GM19193 (cell line): ENCODE data around the gene NRCAM.

Source experiments
- POLR2A ChIP-seq: IDR thresholded peaks from 4 replicates; pipeline ENCODE4 v1.6.1; 2011; ENCODE audit not compliant: insufficient read depth, insufficient read length; ENCODE audit errors: extremely low read depth

NRCAM gene

DNA sequence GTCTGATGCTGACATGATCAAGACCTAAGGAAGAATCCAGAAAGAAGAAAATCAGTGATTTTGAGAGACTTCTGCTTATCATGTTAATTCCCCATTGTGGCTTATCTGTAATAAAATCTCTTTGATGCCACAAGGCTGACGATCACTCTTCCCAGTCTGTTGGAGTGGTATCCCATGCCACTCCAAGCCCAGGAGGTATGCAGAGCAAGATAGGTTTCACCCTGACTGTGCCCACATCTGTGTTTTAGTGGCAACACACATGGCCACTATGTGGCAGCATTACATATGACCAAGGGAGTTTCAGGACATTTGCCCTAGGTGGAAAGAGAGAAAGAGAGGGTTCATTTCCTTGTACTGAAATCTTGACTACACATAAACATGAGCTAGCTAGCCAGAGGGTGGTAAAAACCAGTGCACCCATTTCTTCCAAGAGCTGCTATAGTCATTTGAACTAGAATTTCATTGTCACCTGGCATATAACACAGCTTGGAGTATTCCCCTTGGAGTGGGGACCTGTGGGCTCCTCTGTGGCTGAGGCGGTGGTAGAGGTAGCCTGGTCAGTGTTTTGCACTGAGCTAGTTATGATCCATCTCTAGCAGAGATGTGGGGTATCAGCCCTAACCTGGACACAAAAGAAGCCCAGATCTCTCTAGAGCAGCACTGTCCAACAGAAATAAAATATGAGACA, 346.9 kb downstream of the NRCAM start:
- no peak for TF ChIP-seq POLR2A

DNA sequence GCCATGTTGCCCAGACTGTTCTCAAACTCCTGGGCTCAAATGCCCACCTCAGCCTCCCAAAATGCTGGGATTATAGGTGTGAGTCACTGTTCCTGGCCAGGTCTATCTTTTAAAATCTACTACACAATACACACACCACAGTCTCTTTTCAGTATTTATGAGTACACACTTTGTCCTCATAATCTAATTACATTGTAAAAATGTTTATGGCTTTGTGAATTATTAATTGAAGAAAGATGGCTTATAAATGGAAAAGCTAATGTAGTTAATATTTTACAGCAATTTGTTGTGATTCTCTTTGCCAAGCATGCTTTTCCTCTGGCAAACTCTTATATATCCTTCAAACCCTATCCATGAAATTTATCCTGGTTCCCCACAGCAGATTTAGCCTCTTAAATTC, 348.1 kb downstream of the NRCAM start:
- TF ChIP-seq POLR2A, result no peak

- no peak for TF ChIP-seq POLR2A
Observed at GRCh38 chr7:108104324-108104723, 351.9 kb downstream of the NRCAM start.

- TF ChIP-seq POLR2A, result no peak
Observed at GRCh38 chr7:108103558-108104298, 352.5 kb downstream of the NRCAM start.

DNA sequence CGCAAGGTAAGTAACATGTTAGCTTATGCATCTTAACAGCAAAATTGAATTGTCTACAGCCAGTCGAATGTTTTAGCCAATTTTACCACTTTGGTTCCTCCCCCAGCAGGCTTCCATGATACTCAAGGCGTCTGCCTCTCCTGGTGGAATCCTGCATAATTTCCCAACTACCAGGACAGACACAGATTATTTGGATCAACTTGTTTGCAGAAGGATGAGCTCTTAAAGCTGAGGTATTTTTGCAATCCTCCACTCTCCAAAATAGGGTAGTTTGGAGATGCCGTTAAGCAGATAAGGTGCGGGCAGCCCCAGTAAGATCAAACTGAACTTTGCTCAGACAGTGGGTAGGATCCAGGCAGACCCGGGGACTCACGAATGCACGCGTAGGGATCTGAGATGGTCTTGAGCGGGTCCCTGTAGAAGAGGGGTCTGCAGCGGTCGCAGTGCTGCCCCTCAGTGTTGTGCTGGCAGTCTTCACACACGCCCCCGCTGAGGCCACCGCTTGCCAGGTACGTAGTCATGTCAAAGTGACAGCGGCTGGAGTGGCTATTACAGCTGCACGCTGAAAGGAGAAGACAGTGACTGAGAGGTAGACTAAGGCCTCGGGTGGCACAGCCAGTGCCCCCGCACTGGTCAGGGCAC, 353.4 kb downstream of the NRCAM start:
- TF ChIP-seq POLR2A, result no peak

- TF ChIP-seq POLR2A, result no peak
Observed at GRCh38 chr7:108101759-108102158, 354.5 kb downstream of the NRCAM start.

DNA sequence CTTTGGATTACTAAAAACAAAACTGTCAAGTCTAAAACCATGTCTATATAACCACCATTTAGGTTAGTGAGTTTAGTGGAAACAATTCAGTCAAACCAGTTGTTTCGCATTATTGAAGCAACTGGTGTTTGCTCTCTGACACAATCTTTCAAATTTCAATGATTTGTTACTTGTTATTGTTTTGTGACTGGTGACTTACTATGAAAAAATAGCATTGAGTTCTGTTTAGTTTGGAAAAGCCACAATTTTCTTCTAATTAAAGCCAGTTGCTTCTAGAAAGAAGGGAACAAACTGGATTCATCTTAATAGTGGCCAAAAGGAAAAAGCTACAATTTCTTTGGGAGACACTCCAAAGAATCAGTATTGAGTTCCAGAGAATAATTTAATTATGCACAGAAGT, 356.5 kb downstream of the NRCAM start:
- TF ChIP-seq POLR2A, result no peak

GRCh38 chr7:108097703-108098102, 358.5 kb downstream of the NRCAM start:
- no peak for TF ChIP-seq POLR2A
